Endodermal cell (in vitro differentiated cells): Measurements from ENCODE around the gene PLAC1. TPM values are rescaled to one million over a fixed set of nuclear protein-coding genes. Genes with fewer than 3 reads are reported as not detected.

Experiments
- DNase-seq: peaks from one replicate; pipeline ENCODE4 v3.0.0-alpha.2; 2017
- H3K27ac ChIP-seq: 2 replicates; pipeline ENCODE4 v1.5.1; 2013; ENCODE audit warnings: mild to moderate bottlenecking, low read depth, low read length, moderate library complexity
- H3K27me3 ChIP-seq: 2 replicates; pipeline ENCODE4 v1.6.1; 2013; ENCODE audit warnings: mild to moderate bottlenecking, low read length, moderate library complexity; ENCODE audit not compliant: insufficient read depth, control insufficient read depth, poor library complexity, severe bottlenecking
- H3K36me3 ChIP-seq: 2 replicates; pipeline ENCODE4 v1.7.0; 2013; ENCODE audit warnings: mild to moderate bottlenecking, low read length, moderate library complexity; ENCODE audit not compliant: control insufficient read depth, insufficient read depth
- H3K4me1 ChIP-seq: one replicate; pipeline ENCODE4 v1.7.0; 2013; ENCODE audit warnings: low read length; ENCODE audit not compliant: control insufficient read depth, insufficient read depth
- H3K4me3 ChIP-seq: 2 replicates; pipeline ENCODE4 v1.5.1; 2013; ENCODE audit warnings: mild to moderate bottlenecking, low read length, moderate library complexity
- H3K9ac ChIP-seq: 2 replicates; pipeline ENCODE4 v1.6.1; 2013; ENCODE audit warnings: mild to moderate bottlenecking, low read length, moderate library complexity; ENCODE audit not compliant: poor library complexity, severe bottlenecking; ENCODE audit errors: extremely low read depth
- H3K9me3 ChIP-seq: 2 replicates; pipeline ENCODE4 v1.6.1; 2013; ENCODE audit warnings: mild to moderate bottlenecking, low read length, moderate library complexity; ENCODE audit not compliant: control insufficient read depth
- H3K27ac Mint-ChIP-seq: 2 replicates; pipeline ENCODE4 v1.8.0; 2020; ENCODE audit warnings: mixed read lengths
- H3K27me3 Mint-ChIP-seq: 2 replicates; pipeline ENCODE4 v1.8.0; 2021; ENCODE audit warnings: mild to moderate bottlenecking, mixed read lengths; ENCODE audit not compliant: insufficient read depth
- H3K36me3 Mint-ChIP-seq: 2 replicates; pipeline ENCODE4 v1.8.0; 2020; ENCODE audit warnings: low read depth, mixed read lengths
- H3K4me1 Mint-ChIP-seq: 2 replicates; pipeline ENCODE4 v1.8.0; 2020; ENCODE audit warnings: mixed read lengths
- H3K4me3 Mint-ChIP-seq: 2 replicates; pipeline ENCODE4 v1.8.0; 2020; ENCODE audit warnings: mild to moderate bottlenecking, moderate library complexity, mixed read lengths
- H3K9me3 Mint-ChIP-seq: 2 replicates; pipeline ENCODE4 v1.8.0; 2020; ENCODE audit warnings: mild to moderate bottlenecking, mixed read lengths
- CTCF ChIP-seq: fragments of 200-600 bp; sonication (generic); conservative IDR thresholded peaks from 2 replicates; pipeline ENCODE4 v1.5.0; 2021; ENCODE audit warnings: antibody characterized with exemption, mild to moderate bottlenecking
- WGBS, 2 experiments: methylation state at CpG; one replicate each; pipeline versions ENCODE4 v1.1.5 to v1.1.7; 2013; ENCODE audit warnings: missing lambda C conversion rate in 2 of 2, mixed read lengths in 1 of 2; ENCODE audit not compliant: insufficient coverage in 1 of 2, insufficient read length in 1 of 2; 5-methylcytosine and 5-hydroxymethylcytosine counted together
- long read RNA-seq, 4 experiments: library from polyadenylated mRNA in 2 of 4; library from RNA in 1 of 4; library from capped mRNA in 1 of 4; stranded (forward) in 3 of 4; unstranded in 1 of 4; transcript quantifications; one replicate each; pipeline ENCODE4 v2.0.0, GENCODE V29; 2020 to 2021; ENCODE audit warnings: inconsistent platforms in 1 of 4
- polyA plus RNA-seq, 2 experiments: library from polyadenylated mRNA; stranded (reverse); fragments of 50-300 nt; gene quantifications; one replicate each; pipeline ENCODE4 v1.2.3, GENCODE V29; 2013
- total RNA-seq, 2 donors: library from RNA; stranded (reverse); fragmentation: NEBNext Ultra II Directional in 1 of 2; extraction: Animal tissue kit (Norgen Biotek cat#: 25700) in 1 of 2; gene quantifications; 2 replicates in 1 of 2; 3 replicates in 1 of 2; pipeline ENCODE4 v1.2.1, GENCODE V29; 2021

Gene PLAC1
- not detected for total RNA-seq
- polyA plus RNA-seq (2013, experiment 1 of 2), result 0.21 TPM
- 0.33 TPM for polyA plus RNA-seq (2013, experiment 2 of 2)
- long read RNA-seq, experiment 1, result 0 reads
- long read RNA-seq, experiment 2, result 0 reads
- long read RNA-seq, experiment 3, result 0 reads
- long read RNA-seq, experiment 4, result 0 reads

GRCh38 chrX:134658002-134658759, at the start of gene PLAC1:
TSS of gene PLAC1 (minus strand) at chrX:134658471. CDS start at chrX:134566682, 91,789 bp downstream.
- Histone ChIP-seq H3K27me3 (no peaks in the 10 kb centered on the region), H3K9ac (no peak within 1 kb of the TSS), H3K27ac (peak within 1 kb of the TSS; percentile 66), H3K4me1 (no peaks in the 10 kb centered on the region), H3K36me3 (no peaks in the 10 kb centered on the region), H3K4me3 (no peak within 1 kb of the TSS), H3K9me3 (no peaks in the 10 kb centered on the region)
- no peak for DNase-seq
- H3K27me3 Mint-ChIP-seq, result no peaks in the 10 kb centered on the region
- no peaks in the 10 kb centered on the region for H3K36me3 Mint-ChIP-seq
- peaks cover 63% of the 10 kb centered on the region for H3K9me3 Mint-ChIP-seq
- no peak for TF ChIP-seq CTCF
- no peak within 1 kb of the TSS for H3K4me3 Mint-ChIP-seq
- no peak within 1 kb of the TSS for H3K27ac Mint-ChIP-seq
- H3K4me1 Mint-ChIP-seq, result no peaks in the 10 kb centered on the region
- 91 to 94% methylated on average over 4 to 5 of the region's 5 CpGs for WGBS, 2 experiments

GRCh38 chrX:134706138-134706537, 47.9 kb upstream of the PLAC1 start:
- H3K36me3 ChIP-seq, result no peaks in the 10 kb centered on the region
- no peaks in the 10 kb centered on the region for H3K27me3 Mint-ChIP-seq
- H3K9me3 Mint-ChIP-seq, result peaks cover 24% of the 10 kb centered on the region
- no peak overlapping the region for H3K4me3 Mint-ChIP-seq
- WGBS, 2 experiments, result 73% methylated on average over 4 of the region's 5 CpGs; no CpG with 5 or more reads in 1 of the 2 experiments
- H3K4me1 Mint-ChIP-seq, result no peaks in the 10 kb centered on the region
- no peak for DNase-seq
- no peaks in the 10 kb centered on the region for H3K36me3 Mint-ChIP-seq
- H3K27ac ChIP-seq, result no peak overlapping the region
- no peak overlapping the region for H3K9ac ChIP-seq
- no peaks in the 10 kb centered on the region for H3K27me3 ChIP-seq
- no peak for TF ChIP-seq CTCF
- H3K9me3 ChIP-seq, result no peaks in the 10 kb centered on the region
- H3K4me1 ChIP-seq, result no peaks in the 10 kb centered on the region
- no peak overlapping the region for H3K27ac Mint-ChIP-seq
- H3K4me3 ChIP-seq, result no peak overlapping the region

GRCh38 chrX:134695999-134696398, 37.7 kb upstream of the PLAC1 start:
- no CpG with 5 or more reads among the region's 1 CpG for WGBS, 2 experiments
- H3K27ac ChIP-seq, result no peak overlapping the region
- DNase-seq, result no peak

More at GRCh38 chrX:134695999-134696398, 37.7 kb upstream of the PLAC1 start:
- H3K4me3 ChIP-seq, result no peak overlapping the region
- no peak overlapping the region for H3K9ac ChIP-seq
- Mint-ChIP-seq H3K36me3 (no peaks in the 10 kb centered on the region), H3K9me3 (peaks cover 53% of the 10 kb centered on the region), H3K4me1 (no peaks in the 10 kb centered on the region), H3K27ac (no peak overlapping the region), H3K27me3 (no peaks in the 10 kb centered on the region), H3K4me3 (no peak overlapping the region)
- H3K9me3 ChIP-seq, result no peaks in the 10 kb centered on the region
- H3K36me3 ChIP-seq, result no peaks in the 10 kb centered on the region
- no peak for TF ChIP-seq CTCF
- no peaks in the 10 kb centered on the region for H3K4me1 ChIP-seq
- H3K27me3 ChIP-seq, result no peaks in the 10 kb centered on the region
